Naive thymus-derived CD8-positive, alpha-beta T cell (primary cell): ENCODE measurements around the gene MBD3L4. TPM values are rescaled to one million over a fixed set of nuclear protein-coding genes. Genes with fewer than 3 reads are reported as not detected.

ENCODE experiments used
- ATAC-seq, 2 donors: fragments of 150-1000 bp; cut with Tn5 transposase in 1 of 2; sonication (Bioruptor Pico), chemical (Tn5 transposase) in 1 of 2; 1 replicate in 1 of 2; 2 replicates in 1 of 2; pipeline ENCODE4 v1.10.0; 2021; ENCODE audit warnings: mild to moderate bottlenecking in 2 of 2, moderate library complexity in 2 of 2
- POLR2A ChIA-PET: fragments of 350-600 bp; sonication (Branson Sonifier 250); formaldehyde crosslinking; loops from one replicate; lab custom pipeline; 2021; ENCODE audit warnings: antibody characterized with exemption; lab: Charles Lee
- DNase-seq, 10 donors: peaks; one replicate each; pipeline versions ENCODE4 v3.0.0 to v3.0.0-alpha.2; 2020 to 2022
- H3K27ac Mint-ChIP-seq, 10 donors: one replicate each; pipeline ENCODE4 v1.8.0; 2020 to 2022; ENCODE audit warnings: mild to moderate bottlenecking in 10 of 10, mixed read lengths in 10 of 10, moderate library complexity in 4 of 10, inconsistent platforms in 1 of 10
- H3K27me3 Mint-ChIP-seq, 5 donors: one replicate each; pipeline ENCODE4 v1.8.0; 2021 to 2022; ENCODE audit warnings: mixed read lengths in 5 of 5
- H3K36me3 Mint-ChIP-seq, 3 donors: one replicate each; pipeline ENCODE4 v1.8.0; 2020 to 2022; ENCODE audit warnings: mixed read lengths in 3 of 3, mild to moderate bottlenecking in 2 of 3, inconsistent platforms in 1 of 3
- H3K4me1 Mint-ChIP-seq, 4 donors: one replicate each; pipeline ENCODE4 v1.8.0; 2021 to 2022; ENCODE audit warnings: mixed read lengths in 4 of 4
- H3K4me3 Mint-ChIP-seq, 10 donors: one replicate each; pipeline ENCODE4 v1.8.0; 2020 to 2022; ENCODE audit warnings: mild to moderate bottlenecking in 10 of 10, mixed read lengths in 10 of 10, moderate library complexity in 6 of 10, inconsistent platforms in 1 of 10
- H3K9me3 Mint-ChIP-seq, 9 donors: one replicate each; pipeline ENCODE4 v1.8.0; 2020 to 2022; ENCODE audit warnings: mixed read lengths in 9 of 9, mild to moderate bottlenecking in 3 of 9, inconsistent platforms in 1 of 9, moderate library complexity in 1 of 9
- polyA plus RNA-seq, 3 donors: library from polyadenylated mRNA; unstranded; fragments of 300-500 nt; fragmentation: Illumina TruSeq; gene quantifications; one replicate each; pipeline ENCODE4 v1.2.3, GENCODE V29; 2021
- total RNA-seq, 8 experiments: library from RNA in 2 of 8; stranded (reverse) in 2 of 8; gene quantifications; one replicate each; pipeline ENCODE4 v1.2.3 and lab custom pipeline; 2021 to 2026

The MBD3L4 gene
- total and polyA plus RNA-seq, 5 experiments from 2014 or later = not detected

- H3K27me3 Mint-ChIP-seq = no peaks in the 10 kb centered on the region
- DNase-seq (no peak), ATAC-seq (no peak)
- peak overlapping the region in 2 of 10 donors; percentile 4 to 33 for H3K4me3 Mint-ChIP-seq
- no peak overlapping the region for H3K27ac Mint-ChIP-seq
- H3K36me3 Mint-ChIP-seq = no peaks in the 10 kb centered on the region
- H3K9me3 Mint-ChIP-seq = peaks cover 0 to 15% (median 3%) of the 10 kb centered on the region in 9 donors
- POLR2A ChIA-PET = interaction anchor here (0.7 kb wide), 1 partner anchor 27 kb away, joined by 4 read pairs; no protein-coding TSS in a partner anchor
- peaks cover 10 to 27% (median 15%) of the 10 kb centered on the region in 4 donors for H3K4me1 Mint-ChIP-seq
These were observed 42.1 kb downstream of the MBD3L4 start for GRCh38 chr19:6997679-6998445.

GRCh38 chr19:6996810-6997209 lies 43.2 kb downstream of the MBD3L4 start:
- H3K36me3 Mint-ChIP-seq = no peaks in the 10 kb centered on the region
- peaks cover 0 to 15% (median 3%) of the 10 kb centered on the region in 9 donors for H3K9me3 Mint-ChIP-seq
- peaks cover 10 to 27% (median 15%) of the 10 kb centered on the region in 4 donors for H3K4me1 Mint-ChIP-seq
- DNase-seq (no peak), ATAC-seq (no peak)
- no peaks in the 10 kb centered on the region for H3K27me3 Mint-ChIP-seq
- peak overlapping the region in 1 of 10 donors; percentile 27 for H3K4me3 Mint-ChIP-seq
- POLR2A ChIA-PET = no interaction called here
- no peak overlapping the region for H3K27ac Mint-ChIP-seq

GRCh38 chr19:6995054-6995453 lies 44.9 kb downstream of the MBD3L4 start:
- DNase-seq = no peak
- Mint-ChIP-seq H3K4me1 (peaks cover 4 to 15% (median 9%) of the 10 kb centered on the region in 4 donors), H3K4me3 (peak overlapping the region in 1 of 10 donors; percentile 44), H3K27me3 (no peaks in the 10 kb centered on the region), H3K27ac (peak overlapping the region in 7 of 10 donors; percentile 15 to 85 (median 52)), H3K9me3 (peaks cover 0 to 15% (median 2%) of the 10 kb centered on the region in 9 donors), H3K36me3 (no peaks in the 10 kb centered on the region)
- POLR2A ChIA-PET = no interaction called here
- ATAC-seq = no peak

GRCh38 chr19:6988257-6988656 lies 51.7 kb downstream of the MBD3L4 start:
- H3K4me1 Mint-ChIP-seq = no peaks in the 10 kb centered on the region
- no peak overlapping the region for H3K27ac Mint-ChIP-seq
- H3K4me3 Mint-ChIP-seq = no peak overlapping the region
- DNase-seq = no peak
- H3K36me3 Mint-ChIP-seq = peaks cover 0 to 25% (median 20%) of the 10 kb centered on the region in 3 donors
- H3K9me3 Mint-ChIP-seq = peaks cover 11 to 35% (median 23%) of the 10 kb centered on the region in 9 donors
- ATAC-seq = no peak
- no peaks in the 10 kb centered on the region for H3K27me3 Mint-ChIP-seq
- POLR2A ChIA-PET = no interaction called here

- DNase-seq (no peak), ATAC-seq (no peak)
- Mint-ChIP-seq H3K4me3 (no peak overlapping the region), H3K27me3 (no peaks in the 10 kb centered on the region), H3K27ac (no peak overlapping the region), H3K4me1 (no peaks in the 10 kb centered on the region), H3K36me3 (peaks cover 0 to 28% (median 21%) of the 10 kb centered on the region in 3 donors), H3K9me3 (peaks cover 13 to 38% (median 25%) of the 10 kb centered on the region in 9 donors)
- POLR2A ChIA-PET = no interaction called here
These were observed 52.1 kb downstream of the MBD3L4 start for GRCh38 chr19:6987850-6988249.

Other genes with a start within 250 kb of the MBD3L4 start
- 1 to 10 TPM; 2.3 to 2.8 TPM for gene ADGRE1, start 152.6 kb downstream of the MBD3L4 start, total RNA-seq
- gene ADGRE1, start 152.6 kb downstream of the MBD3L4 start, polyA plus RNA-seq = 1 to 10 TPM in 1 of 3 donors, under 1 TPM in 2; 0.35 to 2.5 (median 0.55) TPM
- gene MBD3L2B, start 18.7 kb downstream of the MBD3L4 start, total RNA-seq = not detected
- not detected for gene MBD3L2B, start 18.7 kb downstream of the MBD3L4 start, polyA plus RNA-seq
- not detected for gene MBD3L5, start 9.6 kb downstream of the MBD3L4 start, total RNA-seq
- gene MBD3L5, start 9.6 kb downstream of the MBD3L4 start, polyA plus RNA-seq = not detected
- gene MBD3L2, start 9.1 kb upstream of the MBD3L4 start, total RNA-seq = not detected
- not detected for gene MBD3L2, start 9.1 kb upstream of the MBD3L4 start, polyA plus RNA-seq
- not detected for gene MBD3L3, start 18.5 kb upstream of the MBD3L4 start, total RNA-seq
- gene MBD3L3, start 18.5 kb upstream of the MBD3L4 start, polyA plus RNA-seq = not detected
- 10 to 100 TPM; 29.6 to 31.5 TPM for gene ZNF557, start 29.5 kb upstream of the MBD3L4 start, total RNA-seq
- 1 to 10 TPM; 4.4 to 7.5 (median 7.4) TPM for gene ZNF557, start 29.5 kb upstream of the MBD3L4 start, polyA plus RNA-seq